HepG2 (cell line): ENCODE data around the gene PRKAR1B. TPM values are rescaled to one million over a fixed set of nuclear protein-coding genes. Genes with fewer than 3 reads are reported as not detected.

Source experiments
- ATAC-seq: fragments of 200-7000 bp; cut with Tn5 transposase; 3 replicates; pipeline ENCODE4 v1.9.1; 2020; ENCODE audit warnings: mild to moderate bottlenecking, moderate library complexity
- BruUV-seq: library from RNA; stranded (reverse); fragments of 400-500 nt; replicated peaks from 2 replicates; lab custom pipeline; 2021; lab: Mats Ljungman, UMichigan
- CTCF ChIA-PET: fragments of 300-600 bp; formaldehyde crosslinking; extraction: SDS; loops from one replicate; lab custom pipeline; 2021; ENCODE audit warnings: low total read pairs, inconsistent platforms, low intra/inter-chr PET ratio; lab: Yijun Ruan, JAX
- POLR2A ChIA-PET: fragments of 350-600 bp; sonication (Branson Sonifier 250); formaldehyde crosslinking; loops from one replicate; lab custom pipeline; 2020; ENCODE audit warnings: antibody characterized with exemption, inconsistent platforms; lab: Yijun Ruan, JAX
- DNase-seq: peaks from one replicate; pipeline ENCODE4 v3.0.0-alpha.2; 2015; ENCODE audit warnings: low spot score
- FAIRE-seq: peaks from 3 replicates; lab custom pipeline; 2011; peaks lifted over from hg19 to GRCh38; lab: Jason Lieb, UNC
- H2AFZ ChIP-seq: one replicate; pipeline ENCODE4 v1.6.1; 2011; ENCODE audit warnings: low read length, inconsistent platforms
- H3K27ac ChIP-seq: fragments of 300-600 bp; 3 replicates; pipeline ENCODE4 v1.8.0; 2011; ENCODE audit warnings: mixed run types, mild to moderate bottlenecking, mixed read lengths, low read length, inconsistent platforms; ENCODE audit not compliant: insufficient read depth; ENCODE audit errors: extremely low read length
- H3K27me3 ChIP-seq, 2 experiments: fragments of 200-600 bp in 1 of 2; 2 replicates in 1 of 2; 3 replicates in 1 of 2; pipeline versions ENCODE4 v1.6.0 to v1.8.0; 2011; ENCODE audit warnings: low read length in 2 of 2, mild to moderate bottlenecking in 2 of 2, moderate library complexity in 2 of 2, inconsistent platforms in 1 of 2; ENCODE audit not compliant: insufficient read depth in 2 of 2, control insufficient read depth in 1 of 2
- H3K36me3 ChIP-seq, 2 experiments: fragments of 200-600 bp in 1 of 2; replicated peaks in 1 of 2; 2 replicates in 1 of 2; 3 replicates in 1 of 2; pipeline versions ENCODE4 v1.5.1 to v1.8.0; 2011; ENCODE audit warnings: low read length in 2 of 2, inconsistent platforms in 1 of 2; ENCODE audit not compliant: insufficient read depth in 2 of 2, control insufficient read depth in 1 of 2
- H3K4me1 ChIP-seq: 2 replicates; pipeline ENCODE4 v1.5.1; 2012; ENCODE audit warnings: low read length, inconsistent platforms; ENCODE audit not compliant: insufficient read depth
- H3K4me2 ChIP-seq: 2 replicates; pipeline ENCODE4 v1.6.0; 2011; ENCODE audit warnings: low read depth, low read length, inconsistent platforms
- H3K4me3 ChIP-seq, 3 experiments: fragments of 200-600 bp in 1 of 3; sonication (generic), shearing (Covaris generic) in 1 of 3; replicated peaks in 1 of 3; 2 replicates each; pipeline ENCODE4 v1.5.1; 2011 to 2016; ENCODE audit warnings: low read length in 3 of 3, inconsistent platforms in 2 of 3, low read depth in 2 of 3, mild to moderate bottlenecking in 2 of 3, control low read depth in 1 of 3, mixed read lengths in 1 of 3; ENCODE audit not compliant: insufficient read depth in 1 of 3
- H3K79me2 ChIP-seq: one replicate; pipeline ENCODE4 v1.6.1; 2011; ENCODE audit warnings: low read length, inconsistent platforms; ENCODE audit not compliant: insufficient read depth
- H3K9ac ChIP-seq: 2 replicates; pipeline ENCODE4 v1.6.0; 2011; ENCODE audit warnings: mild to moderate bottlenecking, low read depth, low read length, inconsistent platforms; ENCODE audit not compliant: insufficient read depth
- H3K9me3 ChIP-seq: 2 replicates; pipeline ENCODE4 v1.5.1; 2012; ENCODE audit warnings: mild to moderate bottlenecking, low read length
- H4K20me1 ChIP-seq: 2 replicates; pipeline ENCODE4 v1.6.0; 2011; ENCODE audit warnings: inconsistent platforms, mild to moderate bottlenecking, low read length, moderate library complexity; ENCODE audit not compliant: insufficient read depth
- AGO2 ChIP-seq: fragments of 200-400 bp; formaldehyde crosslinking; optimal IDR thresholded peaks from 2 replicates; pipeline ENCODE3; 2017; ENCODE audit warnings: mild to moderate bottlenecking, low read depth, low read length, moderate library complexity
- ZBTB38 ChIP-seq: sonication (generic); formaldehyde crosslinking; IDR thresholded peaks from 2 replicates; pipeline ENCODE4 v1.5.1; 2020; ENCODE audit warnings: mild to moderate bottlenecking, missing genetic modification reagents
- WGBS: methylation state at CpG from one replicate; pipeline ENCODE4 v1.1.6; 2017; ENCODE audit warnings: low lambda C conversion rate; 5-methylcytosine and 5-hydroxymethylcytosine counted together
- in situ Hi-C: cut with HindIII; loops from 2 replicates; pipeline ENCODE4 v1.10.0; 2017; ENCODE audit warnings: low pct_unique_long_range_greater_than_20kb; ENCODE audit not compliant: extremely low pct_ligation_motif_present
- intact Hi-C: fragments of 100-400 bp; cut with micrococcal nuclease; formaldehyde crosslinking; loops from one replicate; pipeline ENCODE4 v1.10.0; 2022; ENCODE audit not compliant: unreplicated experiment
- polyA plus RNA-seq, 8 experiments: library from polyadenylated mRNA; depleted of rRNA in 3 of 8; stranded (reverse) in 7 of 8; unstranded in 1 of 8; fragments of >200 nt; fragmentation: Illumina TruSeq in 4 of 8; extraction: Trizol in 4 of 8; gene quantifications; 2 replicates each; pipeline versions ENCODE4 v1.2.1 to v1.2.3, GENCODE V29; 2011 to 2016; ENCODE audit warnings: low read depth in 4 of 8, missing spikeins in 1 of 8, mixed read lengths in 1 of 8; ENCODE audit not compliant: insufficient read depth in 1 of 8
- total RNA-seq, 5 experiments: library from RNA; depleted of rRNA; stranded (reverse); fragments of >200 nt; fragmentation: Illumina TruSeq; extraction: Trizol; gene quantifications; 2 replicates each; pipeline ENCODE4 v1.2.3, GENCODE V29; 2016; ENCODE audit warnings: low read depth in 1 of 5
- TF ChIP-seq, protein P1 (sequence below): sonication (generic); formaldehyde crosslinking; IDR thresholded peaks from 2 replicates; pipeline ENCODE4 v1.4.0; 2020; ENCODE audit warnings: missing genetic modification reagents
- TF ChIP-seq, protein P2 (sequence below): sonication (generic); formaldehyde crosslinking; IDR thresholded peaks from 2 replicates; pipeline ENCODE4 v1.5.0; 2020; ENCODE audit warnings: missing genetic modification reagents, mild to moderate bottlenecking, borderline replicate concordance

Gene PRKAR1B
- total and polyA plus RNA-seq, 2 of the 13 experiments (the other 11 are each of a cell fraction or from before 2014, with no cell fraction given), result 7.9 to 28.2 TPM

DNA sequence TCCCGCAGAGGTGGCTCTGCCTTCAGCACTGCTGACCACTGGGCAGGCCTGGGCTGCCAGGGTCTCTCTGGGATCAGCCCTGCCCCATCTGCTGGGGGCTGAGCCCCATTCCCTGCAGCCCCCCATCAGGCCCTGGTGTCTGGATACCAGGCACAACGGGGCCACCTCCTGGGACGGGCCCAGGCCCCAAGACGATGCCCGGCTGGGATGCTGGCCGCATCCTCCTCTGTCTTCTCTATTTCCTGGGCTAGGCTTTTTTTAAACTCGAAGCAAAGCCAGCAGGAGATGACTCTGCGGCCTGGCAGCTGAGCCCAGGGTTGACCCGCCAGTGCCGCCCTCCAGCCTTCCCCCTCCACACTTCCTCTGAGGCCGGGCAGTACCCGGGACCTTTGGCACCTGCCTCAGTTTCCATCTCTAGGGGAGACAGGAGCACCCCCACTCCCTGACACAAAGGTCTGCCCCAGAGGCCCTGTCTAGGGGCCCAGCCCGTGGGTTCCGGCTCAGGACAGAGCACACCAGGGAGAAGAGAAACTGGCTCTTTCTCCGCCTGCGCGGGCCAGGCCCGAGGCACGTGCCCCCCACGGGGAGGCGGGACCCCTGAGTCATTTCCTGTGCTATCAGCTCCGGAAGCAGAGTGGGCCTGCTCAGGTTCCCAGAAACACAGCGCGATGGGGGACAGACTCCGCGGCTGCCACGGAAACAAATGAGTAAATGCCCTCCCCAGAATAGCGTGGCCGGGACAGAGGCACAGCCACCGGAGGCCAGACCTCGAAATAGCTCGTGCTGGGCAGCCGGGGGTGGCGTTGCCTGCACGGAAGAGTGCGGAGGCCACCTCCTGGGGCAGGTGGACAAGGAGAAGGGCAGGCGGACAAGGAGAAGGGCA is 122.8 kb downstream of the PRKAR1B start:
- Histone ChIP-seq H3K27ac (no peak overlapping the region), H3K9me3 (no peaks in the 10 kb centered on the region), H4K20me1 (no peaks in the 10 kb centered on the region), H3K4me1 (peaks cover 46% of the 10 kb centered on the region), H2AFZ (no peak overlapping the region), H3K9ac (no peak overlapping the region), H3K79me2 (no peaks in the 10 kb centered on the region), H3K27me3 (no peaks in the 10 kb centered on the region), H3K4me2 (no peak overlapping the region), H3K4me3 (no peak overlapping the region), H3K36me3 (peaks cover 0 to 5% of the 10 kb centered on the region in 2 experiments; a peak in 2 of 5 replicates)
- in situ Hi-C loops (no loop called here), intact Hi-C loops (no loop called here)
- no peak for FAIRE-seq
- DNase-seq, result no peak
- ChIA-PET POLR2A (no interaction called here), CTCF (no interaction called here)
- no TSS peak for BruUV-seq
- peak; percentile 59 for TF ChIP-seq AGO2
- TF ChIP-seq, protein P1, sequence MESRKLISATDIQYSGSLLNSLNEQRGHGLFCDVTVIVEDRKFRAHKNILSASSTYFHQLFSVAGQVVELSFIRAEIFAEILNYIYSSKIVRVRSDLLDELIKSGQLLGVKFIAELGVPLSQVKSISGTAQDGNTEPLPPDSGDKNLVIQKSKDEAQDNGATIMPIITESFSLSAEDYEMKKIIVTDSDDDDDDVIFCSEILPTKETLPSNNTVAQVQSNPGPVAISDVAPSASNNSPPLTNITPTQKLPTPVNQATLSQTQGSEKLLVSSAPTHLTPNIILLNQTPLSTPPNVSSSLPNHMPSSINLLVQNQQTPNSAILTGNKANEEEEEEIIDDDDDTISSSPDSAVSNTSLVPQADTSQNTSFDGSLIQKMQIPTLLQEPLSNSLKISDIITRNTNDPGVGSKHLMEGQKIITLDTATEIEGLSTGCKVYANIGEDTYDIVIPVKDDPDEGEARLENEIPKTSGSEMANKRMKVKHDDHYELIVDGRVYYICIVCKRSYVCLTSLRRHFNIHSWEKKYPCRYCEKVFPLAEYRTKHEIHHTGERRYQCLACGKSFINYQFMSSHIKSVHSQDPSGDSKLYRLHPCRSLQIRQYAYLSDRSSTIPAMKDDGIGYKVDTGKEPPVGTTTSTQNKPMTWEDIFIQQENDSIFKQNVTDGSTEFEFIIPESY (CRISPR knock-in tag), result 0 out of 2 replicates have a peak, but pooled peaks have one; percentile 11
- TF ChIP-seq, protein P2, sequence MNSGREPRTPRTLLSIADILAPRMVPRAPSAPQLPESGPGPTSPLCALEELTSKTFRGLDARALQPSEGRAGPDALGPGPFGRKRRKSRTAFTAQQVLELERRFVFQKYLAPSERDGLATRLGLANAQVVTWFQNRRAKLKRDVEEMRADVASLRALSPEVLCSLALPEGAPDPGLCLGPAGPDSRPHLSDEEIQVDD, result no peak
- 0 out of 2 replicates have a peak, but pooled peaks have one; percentile 18 for TF ChIP-seq ZBTB38
- 91% methylated on average over 22 of the region's 37 CpGs for WGBS
- no peak for ATAC-seq
